IPS-NIHi7 (cell line): ENCODE measurements around the gene FHL1.

Experiments
- DNase-seq: peaks from one replicate; pipeline ENCODE4 v3.0.0; 2012; ENCODE audit warnings: mixed read lengths; ENCODE audit errors: extremely low spot score

The FHL1 gene

DNA sequence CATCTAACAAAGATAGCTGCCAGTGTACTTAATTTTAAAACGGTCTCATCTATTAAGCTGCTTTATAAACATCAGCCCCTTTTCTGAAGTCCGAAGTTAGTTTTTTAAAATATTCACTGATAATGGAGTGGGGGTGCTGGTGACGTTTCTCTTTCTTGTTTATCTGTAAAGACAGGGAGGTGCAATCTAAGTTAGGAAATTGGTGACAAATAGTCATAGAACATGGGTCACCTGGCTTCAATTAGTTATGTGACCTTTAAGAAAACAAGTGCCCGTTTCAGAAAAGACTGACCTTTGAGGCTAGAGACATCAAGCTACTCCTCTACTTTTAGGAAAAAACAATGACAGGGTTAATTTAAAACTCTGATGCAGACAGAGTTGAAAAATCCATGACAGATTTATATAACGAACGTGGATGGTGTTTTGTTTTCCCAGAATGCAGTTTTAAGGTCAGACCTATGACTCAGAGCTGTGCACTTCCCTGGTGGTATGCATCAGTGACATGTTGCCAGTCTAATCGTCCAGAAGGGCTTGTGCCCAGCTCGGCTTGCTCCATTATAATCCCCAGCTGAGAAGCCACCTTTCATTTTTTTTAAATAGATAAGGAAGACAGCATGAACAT, 38.2 kb downstream of the FHL1 start:
- DNase-seq, result no peak

DNA sequence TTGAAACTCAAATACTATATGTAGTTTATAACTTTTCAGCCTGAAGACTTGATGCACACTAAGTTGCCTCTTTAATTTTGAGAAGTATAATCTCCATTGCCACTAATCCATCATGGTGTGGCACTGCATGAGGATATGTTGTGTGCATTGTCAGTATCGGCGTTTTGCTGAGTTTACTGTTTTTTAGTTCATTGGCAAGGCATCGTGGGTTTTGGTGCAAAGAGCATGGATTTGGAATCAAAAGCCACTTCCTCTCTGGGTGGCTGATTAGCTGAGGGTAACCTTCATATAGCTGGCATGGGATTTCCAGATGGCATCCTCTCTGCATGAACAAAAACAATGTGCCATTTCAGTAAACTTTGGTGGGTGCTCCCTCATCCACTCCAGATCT, 38.7 kb downstream of the FHL1 start:
- no peak for DNase-seq

DNA sequence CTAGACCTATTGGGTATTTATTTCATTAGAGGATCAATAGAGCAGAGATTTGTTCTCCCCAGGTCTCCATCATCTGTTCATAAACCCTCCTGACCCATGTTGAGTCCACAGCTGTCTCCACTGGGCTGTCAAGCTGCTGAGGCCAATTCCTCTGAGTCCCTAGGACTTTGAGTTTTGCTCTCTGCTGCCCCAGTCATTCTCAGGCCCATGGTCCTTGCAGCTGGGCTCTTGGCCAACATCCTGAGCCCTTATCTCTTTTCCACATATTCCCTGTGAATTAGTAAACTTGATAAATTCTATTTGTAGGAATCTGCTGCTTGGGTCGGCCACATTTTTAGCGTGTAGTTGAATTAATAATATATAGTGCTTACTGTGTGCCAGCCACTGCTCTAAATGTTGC, 41.9 kb downstream of the FHL1 start:
- DNase-seq, result no peak

DNA sequence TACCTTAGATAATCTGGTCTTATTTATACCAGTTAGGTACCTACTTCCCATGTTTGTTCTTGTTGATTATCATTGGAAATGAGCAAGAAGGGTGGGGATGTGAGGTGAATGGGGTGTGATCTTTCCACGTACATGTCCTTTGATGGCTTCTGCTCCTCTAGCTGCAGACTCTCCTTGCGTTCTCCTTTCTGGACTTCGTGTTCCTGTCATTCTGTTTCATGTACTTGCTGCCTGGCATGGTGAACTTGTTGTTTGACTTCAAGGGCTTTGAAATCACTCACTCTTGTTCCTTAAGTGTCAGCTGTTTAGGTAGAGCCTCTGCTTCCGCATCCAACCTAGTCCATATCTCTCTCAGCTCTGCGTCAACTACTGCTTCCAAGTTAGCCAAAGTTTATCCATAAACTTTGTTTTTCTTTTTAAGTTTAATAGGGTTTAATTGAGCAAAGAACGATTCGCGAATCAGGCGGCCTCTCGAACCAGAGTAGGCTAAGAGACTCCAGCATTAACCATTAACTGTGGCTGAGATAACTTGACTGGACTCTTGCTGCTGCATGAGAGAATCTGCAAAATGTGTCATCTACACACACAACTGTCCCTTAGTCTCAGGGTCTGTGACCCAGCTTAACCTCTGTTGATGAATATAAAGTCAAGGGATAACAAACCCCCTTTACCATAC, 42.8 kb downstream of the FHL1 start:
- DNase-seq, result no peak

DNA sequence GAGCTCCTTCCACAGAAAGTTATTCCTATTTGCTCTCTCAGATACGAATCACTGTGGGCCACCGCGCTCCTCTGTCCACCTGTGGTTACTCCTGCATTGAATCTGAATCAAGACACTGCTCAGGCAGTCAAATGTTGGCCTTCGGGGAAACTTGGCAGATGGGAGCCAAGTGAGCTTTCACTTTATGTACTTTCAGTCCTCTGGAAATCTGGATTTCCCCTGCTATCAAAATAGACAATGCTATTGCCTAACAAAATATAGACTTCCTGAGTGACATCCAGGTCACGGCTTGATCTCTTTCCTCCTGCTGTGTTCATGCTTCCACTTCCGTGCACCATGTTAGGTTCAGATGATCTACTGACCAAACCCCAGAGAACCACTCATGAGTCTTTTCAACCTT, 43.8 kb downstream of the FHL1 start:
- DNase-seq, result no peak

DNA sequence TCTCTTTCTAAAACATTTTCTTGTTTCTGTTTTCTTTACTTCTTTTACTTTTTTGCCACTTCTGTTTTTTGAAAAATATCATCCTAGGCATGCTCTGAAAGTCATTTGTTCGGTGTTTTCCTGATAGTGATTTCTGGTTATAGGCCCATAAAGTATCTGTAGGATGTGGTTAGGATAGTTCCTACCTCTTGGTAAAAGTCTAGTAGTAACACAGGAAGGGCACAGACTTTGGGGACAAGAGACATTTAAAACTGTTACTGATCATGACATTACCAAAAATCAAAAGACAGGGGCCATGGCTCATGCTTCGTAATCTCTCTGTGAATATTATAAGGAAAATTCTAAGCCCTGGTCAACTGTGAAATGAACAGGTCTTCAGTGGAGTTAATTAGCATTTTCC, 44.8 kb downstream of the FHL1 start:
- DNase-seq, result no peak

DNA sequence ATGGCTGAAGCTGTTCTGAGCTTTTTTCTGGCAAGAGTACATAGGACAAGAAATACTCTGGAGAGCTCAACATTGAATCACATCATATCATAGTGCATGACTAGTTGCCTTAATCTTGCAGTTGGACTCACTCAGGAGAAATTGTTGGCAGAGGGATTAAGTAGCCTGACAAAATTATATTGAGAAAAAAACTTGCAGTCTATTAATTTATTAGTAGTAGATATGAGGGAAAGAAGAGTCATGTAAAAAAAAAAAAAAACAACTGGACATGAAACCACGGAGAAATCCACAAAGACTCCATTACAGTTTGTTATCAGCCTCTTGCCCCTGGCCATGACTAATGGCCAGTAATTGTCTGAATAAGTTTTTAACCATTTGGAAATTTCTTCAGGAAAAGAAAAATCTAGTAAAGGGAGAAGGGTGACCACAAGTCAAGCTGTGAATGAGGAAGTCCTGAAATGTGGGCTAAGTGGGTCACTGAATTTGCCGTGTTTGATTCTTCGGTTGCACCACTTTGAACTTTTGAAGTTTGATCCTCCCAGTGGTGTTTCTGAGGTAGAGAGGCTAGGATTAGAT, 45.6 kb downstream of the FHL1 start:
- no peak for DNase-seq

DNA sequence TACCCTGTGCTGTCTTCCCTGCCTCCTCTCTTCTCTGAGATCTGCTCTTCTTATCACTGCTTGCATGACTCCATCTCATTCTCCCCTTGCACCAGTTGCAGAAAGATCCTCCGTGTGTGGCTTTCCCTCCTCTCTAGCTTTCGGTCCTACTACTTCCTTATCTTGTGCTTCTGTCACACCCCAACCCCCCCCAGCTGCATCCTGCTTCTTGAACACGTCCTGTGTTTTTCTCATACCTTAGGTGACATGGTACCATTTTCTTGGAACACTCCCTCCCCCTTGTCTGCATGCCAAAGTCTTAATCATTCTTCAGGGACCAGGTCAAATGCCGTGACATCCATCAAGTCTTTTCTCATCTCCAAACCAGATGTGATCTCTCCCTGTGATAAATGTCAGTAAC, 46.4 kb downstream of the FHL1 start:
- DNase-seq, result no peak

DNA sequence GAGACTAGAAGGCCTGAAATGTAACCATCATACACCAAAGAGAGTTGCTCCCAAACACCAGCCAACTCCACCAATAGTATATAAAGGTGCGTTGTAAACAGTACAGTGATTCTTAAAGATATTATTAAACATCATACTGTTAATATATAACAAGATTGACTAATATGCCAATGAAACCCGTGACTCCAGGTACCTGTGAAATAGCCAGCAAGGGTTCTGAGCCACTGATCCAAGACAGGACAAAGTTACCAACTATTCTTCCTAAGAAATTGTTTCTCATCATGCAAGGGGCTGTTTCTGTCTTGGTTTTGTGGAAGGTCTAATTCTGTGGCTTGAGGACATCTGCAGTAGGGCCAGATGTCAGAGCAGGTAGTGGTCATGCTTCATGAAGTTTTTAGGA, 47.2 kb downstream of the FHL1 start:
- no peak for DNase-seq

DNA sequence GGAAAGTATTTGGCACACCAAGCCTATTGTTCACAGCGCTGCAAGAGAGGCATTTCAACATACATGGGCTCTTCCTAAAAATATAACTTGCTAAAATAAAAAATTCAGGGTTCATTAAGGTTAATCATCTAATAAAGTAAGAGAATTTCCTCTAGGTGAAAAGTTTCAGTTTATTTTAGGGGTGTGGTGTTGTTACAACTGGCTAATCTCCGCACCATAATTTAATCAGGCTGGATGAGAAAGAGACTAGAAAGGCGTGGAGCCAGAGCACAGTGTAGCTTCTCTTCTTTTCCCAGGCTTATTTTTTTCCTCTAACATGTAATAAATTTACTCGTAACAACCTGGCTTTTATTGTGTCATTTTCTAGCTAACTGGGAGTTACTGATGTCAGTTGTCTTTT, 47.9 kb downstream of the FHL1 start:
- no peak for DNase-seq

DNA sequence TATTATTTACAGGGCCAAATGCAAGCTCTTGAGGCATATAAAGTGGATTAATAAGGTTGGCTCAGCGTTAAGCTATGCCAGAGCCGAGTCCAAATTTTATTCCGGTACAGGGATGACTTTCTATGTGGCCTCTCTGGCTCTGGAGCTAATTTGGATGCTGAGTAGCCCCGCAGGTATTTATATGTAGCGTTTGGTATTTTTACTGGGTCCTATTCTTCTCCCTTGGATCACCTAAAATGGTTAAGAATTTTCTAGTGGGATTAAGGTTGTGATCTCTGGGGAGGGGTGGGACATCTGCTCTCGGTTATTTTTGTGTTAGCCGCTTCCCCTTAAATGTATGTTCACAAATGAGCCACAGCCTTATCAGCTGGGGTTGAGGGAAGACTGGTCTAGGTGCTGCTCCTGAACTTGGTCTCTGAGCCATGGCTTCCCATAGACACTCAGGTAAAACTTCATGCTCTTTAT, 49.4 kb downstream of the FHL1 start:
- DNase-seq, result no peak

DNA sequence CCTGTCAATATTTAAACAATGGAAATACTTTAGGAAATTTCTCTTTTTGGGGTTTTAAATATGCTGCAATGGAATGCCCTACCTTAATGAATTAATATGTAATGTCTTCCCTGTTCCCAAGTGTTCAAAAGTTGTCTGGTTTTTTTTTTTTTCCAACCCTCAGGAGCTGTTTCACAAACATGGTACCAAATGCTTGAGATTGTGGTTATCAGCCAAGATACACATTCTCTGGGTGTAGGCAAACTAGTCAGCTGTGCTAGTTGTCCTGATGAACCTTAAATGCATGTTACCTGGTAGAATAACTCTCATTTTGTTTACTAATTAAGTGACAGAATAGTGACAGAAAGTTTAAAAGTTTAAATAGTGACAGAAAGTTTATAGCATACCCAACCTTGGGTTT, 50.7 kb downstream of the FHL1 start:
- DNase-seq, result no peak

DNA sequence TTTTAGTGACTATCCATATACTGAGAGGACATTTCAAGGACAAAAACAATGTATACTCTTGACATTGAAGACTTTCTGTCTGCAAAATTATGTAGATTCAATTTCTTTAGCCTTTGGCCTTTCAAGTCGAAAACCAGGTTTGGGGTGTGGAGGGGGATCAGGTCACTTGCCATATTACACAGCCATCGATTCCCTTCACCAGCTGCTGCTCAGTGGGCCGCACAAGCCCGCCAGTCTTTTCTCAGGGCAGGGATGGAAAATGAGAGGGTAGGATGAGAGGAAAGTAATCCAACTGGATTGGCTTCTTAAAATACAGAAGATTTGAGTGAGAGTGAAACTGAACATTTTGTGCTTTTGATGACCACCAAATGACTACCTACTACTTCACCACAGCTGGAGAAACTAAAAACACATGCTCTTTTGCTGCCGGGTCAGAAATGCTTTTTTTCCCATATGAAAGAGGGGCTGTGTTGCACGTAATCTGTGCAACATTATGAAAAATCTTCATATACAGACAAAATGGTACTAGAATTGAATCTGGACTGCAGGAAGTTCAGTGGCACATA, 51.4 kb downstream of the FHL1 start:
- no peak for DNase-seq

DNA sequence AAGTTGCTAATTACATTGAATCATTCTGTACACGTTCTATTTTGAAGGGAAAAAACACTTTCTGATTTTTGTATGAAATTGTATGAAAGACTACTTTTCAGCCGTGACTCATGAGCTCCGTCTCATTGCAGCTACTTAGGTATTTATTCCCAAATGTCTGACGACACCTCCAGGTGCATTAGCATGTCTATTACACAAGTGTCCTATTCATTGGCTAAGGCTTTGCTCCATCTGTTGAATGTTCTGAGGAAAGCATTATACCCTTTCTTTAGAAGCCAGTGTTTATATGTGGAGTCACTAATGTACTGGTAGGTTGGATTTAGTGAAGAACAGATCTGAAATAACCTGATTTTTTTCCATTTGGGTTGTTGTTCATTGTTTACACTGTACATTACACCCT, 52.0 kb downstream of the FHL1 start:
- no peak for DNase-seq

DNA sequence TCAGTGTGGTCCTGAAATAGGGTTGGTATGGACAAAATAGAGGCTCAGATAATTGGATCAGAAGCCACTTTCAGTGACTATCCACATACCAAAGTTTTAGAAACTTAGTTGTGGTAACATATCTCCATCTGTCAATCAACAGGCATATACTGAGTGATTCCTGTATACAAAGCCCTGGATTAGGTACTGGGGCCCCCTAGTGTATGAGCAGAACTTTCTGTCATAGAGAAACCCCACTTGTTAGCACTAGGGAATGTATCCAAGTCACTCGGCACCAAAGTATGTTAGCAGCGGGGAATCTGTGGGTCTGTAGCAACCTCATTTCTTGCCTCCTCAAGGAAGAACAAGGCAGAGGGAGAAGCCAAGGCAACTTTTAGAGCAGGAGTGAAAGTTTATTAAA, 53.1 kb downstream of the FHL1 start:
- peak; percentile 63 for DNase-seq

DNA sequence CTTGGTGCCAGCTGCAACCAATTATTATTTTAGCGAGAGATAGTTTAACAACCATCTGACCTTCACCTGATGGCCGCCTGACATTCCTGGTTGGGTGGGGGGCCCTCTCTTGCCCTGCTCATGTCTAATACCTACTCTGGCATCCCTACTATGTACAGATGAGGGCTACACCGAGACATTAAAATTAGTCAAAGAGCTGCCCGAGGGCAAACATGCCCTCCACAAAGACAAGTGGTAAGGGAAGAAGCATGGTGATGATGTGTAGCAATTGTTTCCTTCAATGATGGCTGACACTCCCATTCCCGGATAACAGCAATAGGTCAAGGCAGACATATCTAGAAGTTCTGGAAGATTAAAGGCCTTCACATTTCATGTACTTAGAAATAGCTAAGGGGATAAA, 54.3 kb downstream of the FHL1 start:
- no peak for DNase-seq

DNA sequence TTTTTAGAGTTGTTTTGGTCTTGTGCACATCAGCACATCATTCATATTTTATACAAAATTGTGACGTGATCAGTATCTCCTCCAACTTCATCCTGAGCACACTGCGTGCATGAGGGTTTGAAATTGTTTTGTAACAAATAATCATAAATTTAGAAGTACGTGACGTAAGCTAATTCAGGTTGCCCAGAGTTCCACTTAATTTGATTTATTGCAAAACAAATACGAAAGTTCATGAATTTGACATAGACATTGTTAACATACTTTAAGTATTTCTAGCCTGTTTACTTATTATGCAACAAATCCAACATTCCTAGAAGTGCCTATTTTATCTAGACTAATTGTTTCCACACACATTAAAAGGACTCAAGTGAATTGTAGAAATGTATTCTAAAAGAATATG, 55.6 kb downstream of the FHL1 start:
- no peak for DNase-seq

DNA sequence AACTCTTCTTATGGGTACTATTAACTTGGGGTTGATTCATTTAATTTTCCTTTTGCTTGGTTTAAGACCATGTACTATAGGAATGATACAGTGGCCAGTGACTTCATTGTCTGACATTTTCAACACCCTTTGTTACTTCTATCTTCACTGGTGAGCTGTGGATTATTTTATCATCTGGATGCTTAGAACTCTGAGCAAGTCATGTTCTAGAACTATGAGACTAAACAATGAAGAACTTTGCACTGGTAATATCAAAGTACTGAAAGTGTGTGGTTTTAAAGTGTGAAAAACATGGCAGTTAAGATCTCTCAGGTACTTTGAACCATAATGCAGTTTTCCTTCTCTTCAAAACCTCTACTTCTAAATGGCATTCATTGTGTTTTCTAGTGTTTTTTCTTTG, 56.1 kb downstream of the FHL1 start:
- DNase-seq, result no peak

DNA sequence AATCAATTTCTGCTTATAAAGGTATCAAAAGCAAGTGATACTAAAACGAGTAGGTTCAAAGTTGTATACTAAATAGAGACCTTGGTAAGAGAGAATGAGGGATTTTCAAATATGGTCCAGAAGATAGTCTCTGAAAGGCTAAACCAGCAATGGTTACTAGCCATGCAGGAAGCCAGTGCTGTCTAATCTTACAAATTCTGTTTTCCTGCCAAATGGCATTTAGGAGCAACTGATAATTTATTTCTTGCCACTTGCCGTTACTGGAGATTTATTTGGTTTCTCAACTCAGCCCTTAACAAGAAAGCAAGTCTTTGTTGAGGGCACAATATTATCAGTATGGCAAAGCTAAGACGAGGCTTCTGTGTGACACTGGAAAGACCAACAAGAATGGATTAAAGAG, 56.6 kb downstream of the FHL1 start:
- no peak for DNase-seq

DNA sequence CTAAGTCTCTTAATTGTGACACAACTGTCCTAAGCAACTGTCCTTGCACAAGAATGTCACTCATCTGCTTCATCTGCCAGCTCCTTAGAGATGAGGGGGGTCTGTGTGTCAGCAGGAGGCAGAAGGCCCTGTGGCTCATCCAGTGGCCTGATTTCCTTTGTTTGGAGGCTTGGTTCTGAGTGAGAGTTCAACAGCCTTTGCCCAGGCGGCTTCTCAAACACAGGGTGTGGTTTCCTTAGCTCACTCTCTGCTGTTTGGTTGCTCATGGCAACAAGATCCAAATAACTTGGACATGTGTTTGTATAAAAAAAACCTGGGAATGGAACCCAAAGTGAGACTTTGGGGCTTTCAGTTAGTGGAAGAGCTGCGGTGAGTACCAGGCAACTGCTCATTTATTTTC, 57.2 kb downstream of the FHL1 start:
- no peak for DNase-seq

DNA sequence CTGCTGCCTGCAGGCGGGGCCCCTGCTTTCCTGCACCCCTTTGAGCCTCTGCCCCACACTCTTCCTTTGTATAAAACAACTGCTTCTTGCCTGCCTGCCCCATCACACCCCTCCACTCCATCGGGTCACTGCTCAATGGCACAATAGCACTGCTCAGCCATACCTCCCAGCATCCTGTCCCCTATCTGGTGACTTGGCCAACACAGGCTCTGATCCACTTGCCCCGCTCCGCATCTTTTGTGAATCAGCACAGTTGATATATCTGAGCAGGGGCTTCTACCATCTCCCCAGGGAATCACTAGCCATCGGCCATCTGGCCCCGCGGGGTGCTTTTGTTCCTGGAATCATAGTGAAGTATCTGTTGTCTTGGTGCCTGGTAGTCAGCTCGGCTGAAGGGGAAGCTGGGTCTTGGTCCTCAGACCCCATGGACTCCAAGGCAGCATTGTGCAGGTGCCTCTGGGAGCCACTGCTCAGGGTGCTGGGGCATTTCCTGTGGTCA, 58.6 kb downstream of the FHL1 start:
- DNase-seq, result no peak

DNA sequence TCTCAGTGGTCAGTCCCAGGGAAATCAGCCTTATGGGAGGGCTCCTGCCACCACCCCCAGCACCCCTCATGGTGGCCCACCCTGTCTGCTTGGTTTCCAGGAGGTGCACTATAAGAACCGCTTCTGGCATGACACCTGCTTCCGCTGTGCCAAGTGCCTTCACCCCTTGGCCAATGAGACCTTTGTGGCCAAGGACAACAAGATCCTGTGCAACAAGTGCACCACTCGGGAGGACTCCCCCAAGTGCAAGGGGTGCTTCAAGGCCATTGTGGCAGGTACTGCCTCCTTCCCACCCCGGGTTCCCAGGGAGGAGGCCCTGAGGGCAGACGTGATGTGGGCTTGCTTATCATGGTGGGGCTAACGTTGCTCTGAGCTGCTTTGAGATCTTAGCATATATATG, 59.6 kb downstream of the FHL1 start:
- DNase-seq, result no peak

DNA sequence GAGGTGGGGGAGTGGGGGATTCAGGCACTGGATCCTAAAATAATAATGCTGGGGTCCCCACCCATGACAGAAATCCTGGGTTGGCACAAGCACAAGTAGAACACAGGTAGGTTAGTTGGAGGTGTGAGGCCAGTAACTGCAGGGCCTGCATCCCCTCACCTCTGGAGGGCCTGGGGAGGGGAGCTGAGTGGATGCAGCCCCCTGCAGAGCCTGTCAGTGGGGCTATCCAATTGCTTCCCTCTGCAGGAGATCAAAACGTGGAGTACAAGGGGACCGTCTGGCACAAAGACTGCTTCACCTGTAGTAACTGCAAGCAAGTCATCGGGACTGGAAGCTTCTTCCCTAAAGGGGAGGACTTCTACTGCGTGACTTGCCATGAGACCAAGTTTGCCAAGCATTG, 60.2 kb downstream of the FHL1 start:
- DNase-seq, result no peak
